ENCODE measurements around the gene PTTG1IP. TPM values are rescaled to one million over a fixed set of nuclear protein-coding genes. Genes with fewer than 3 reads are reported as not detected.

The PTTG1IP gene
- total and polyA plus RNA-seq, 2 of the 13 experiments (the other 11 are each of a cell fraction or from before 2014, with no cell fraction given) = 161 to 700 TPM

DNA sequence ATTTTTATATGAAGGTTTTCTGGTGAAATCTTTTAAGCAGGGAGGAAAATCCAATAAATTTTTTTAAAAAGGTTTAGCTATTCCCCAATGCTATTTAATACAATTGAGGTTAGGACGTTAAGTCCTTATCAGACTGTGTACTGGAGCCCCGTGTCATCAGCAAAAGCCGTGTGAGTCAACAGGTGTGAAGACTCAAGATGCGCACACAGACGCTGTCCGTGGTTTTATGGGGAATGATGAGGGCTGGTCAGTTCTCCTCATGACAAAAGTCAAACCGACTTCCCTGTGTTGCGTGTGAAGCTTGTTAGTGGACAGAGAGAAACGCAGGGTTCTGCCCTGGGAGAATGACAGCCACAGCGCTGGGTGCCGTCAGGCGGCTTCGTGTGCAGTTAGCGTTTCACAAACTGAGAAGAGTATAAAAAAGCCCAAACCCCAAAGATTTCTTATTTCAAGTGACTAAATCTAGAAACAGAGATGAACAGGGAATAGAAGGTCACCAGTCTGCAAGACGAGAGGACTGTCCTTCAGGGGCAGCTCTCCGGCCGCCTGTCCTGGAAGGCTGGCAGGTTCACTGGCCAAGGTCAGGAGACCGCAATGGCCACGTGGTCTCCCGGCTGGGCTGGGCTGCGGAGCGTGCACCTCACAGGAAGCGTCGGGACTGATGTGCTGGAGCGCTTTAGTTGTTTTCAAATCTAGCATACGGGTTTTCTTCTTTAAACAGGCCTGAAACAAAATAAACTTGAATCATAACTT lies 22.4 kb downstream of the PTTG1IP start (continued):
- TF ChIP-seq, protein P1, sequence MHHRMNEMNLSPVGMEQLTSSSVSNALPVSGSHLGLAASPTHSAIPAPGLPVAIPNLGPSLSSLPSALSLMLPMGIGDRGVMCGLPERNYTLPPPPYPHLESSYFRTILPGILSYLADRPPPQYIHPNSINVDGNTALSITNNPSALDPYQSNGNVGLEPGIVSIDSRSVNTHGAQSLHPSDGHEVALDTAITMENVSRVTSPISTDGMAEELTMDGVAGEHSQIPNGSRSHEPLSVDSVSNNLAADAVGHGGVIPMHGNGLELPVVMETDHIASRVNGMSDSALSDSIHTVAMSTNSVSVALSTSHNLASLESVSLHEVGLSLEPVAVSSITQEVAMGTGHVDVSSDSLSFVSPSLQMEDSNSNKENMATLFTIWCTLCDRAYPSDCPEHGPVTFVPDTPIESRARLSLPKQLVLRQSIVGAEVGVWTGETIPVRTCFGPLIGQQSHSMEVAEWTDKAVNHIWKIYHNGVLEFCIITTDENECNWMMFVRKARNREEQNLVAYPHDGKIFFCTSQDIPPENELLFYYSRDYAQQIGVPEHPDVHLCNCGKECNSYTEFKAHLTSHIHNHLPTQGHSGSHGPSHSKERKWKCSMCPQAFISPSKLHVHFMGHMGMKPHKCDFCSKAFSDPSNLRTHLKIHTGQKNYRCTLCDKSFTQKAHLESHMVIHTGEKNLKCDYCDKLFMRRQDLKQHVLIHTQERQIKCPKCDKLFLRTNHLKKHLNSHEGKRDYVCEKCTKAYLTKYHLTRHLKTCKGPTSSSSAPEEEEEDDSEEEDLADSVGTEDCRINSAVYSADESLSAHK (CRISPR knock-in tag; IDR thresholded peaks at IDR 0.05; ENCODE audit: borderline replicate concordance) = no peak
- no peak for TF ChIP-seq NFRKB (IDR thresholded peaks at IDR 0.05)
- TF ChIP-seq GTF2F1 (IDR thresholded peaks at IDR 0.05; ENCODE audit: low read length) = no peak
- TF ChIP-seq, protein P2, sequence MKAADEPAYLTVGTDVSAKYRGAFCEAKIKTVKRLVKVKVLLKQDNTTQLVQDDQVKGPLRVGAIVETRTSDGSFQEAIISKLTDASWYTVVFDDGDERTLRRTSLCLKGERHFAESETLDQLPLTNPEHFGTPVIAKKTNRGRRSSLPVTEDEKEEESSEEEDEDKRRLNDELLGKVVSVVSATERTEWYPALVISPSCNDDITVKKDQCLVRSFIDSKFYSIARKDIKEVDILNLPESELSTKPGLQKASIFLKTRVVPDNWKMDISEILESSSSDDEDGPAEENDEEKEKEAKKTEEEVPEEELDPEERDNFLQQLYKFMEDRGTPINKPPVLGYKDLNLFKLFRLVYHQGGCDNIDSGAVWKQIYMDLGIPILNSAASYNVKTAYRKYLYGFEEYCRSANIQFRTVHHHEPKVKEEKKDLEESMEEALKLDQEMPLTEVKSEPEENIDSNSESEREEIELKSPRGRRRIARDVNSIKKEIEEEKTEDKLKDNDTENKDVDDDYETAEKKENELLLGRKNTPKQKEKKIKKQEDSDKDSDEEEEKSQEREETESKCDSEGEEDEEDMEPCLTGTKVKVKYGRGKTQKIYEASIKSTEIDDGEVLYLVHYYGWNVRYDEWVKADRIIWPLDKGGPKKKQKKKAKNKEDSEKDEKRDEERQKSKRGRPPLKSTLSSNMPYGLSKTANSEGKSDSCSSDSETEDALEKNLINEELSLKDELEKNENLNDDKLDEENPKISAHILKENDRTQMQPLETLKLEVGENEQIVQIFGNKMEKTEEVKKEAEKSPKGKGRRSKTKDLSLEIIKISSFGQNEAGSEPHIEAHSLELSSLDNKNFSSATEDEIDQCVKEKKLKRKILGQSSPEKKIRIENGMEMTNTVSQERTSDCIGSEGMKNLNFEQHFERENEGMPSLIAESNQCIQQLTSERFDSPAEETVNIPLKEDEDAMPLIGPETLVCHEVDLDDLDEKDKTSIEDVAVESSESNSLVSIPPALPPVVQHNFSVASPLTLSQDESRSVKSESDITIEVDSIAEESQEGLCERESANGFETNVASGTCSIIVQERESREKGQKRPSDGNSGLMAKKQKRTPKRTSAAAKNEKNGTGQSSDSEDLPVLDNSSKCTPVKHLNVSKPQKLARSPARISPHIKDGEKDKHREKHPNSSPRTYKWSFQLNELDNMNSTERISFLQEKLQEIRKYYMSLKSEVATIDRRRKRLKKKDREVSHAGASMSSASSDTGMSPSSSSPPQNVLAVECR (CRISPR knock-in tag; IDR thresholded peaks at IDR 0.05; ENCODE audit: borderline replicate concordance) = peak; percentile 50; the same call in 1 of the 2 replicates
- TF ChIP-seq ZIK1 (CRISPR knock-in tag; IDR thresholded peaks at IDR 0.05; ENCODE audit: borderline replicate concordance, low read depth) = no peak
- no peak for TF ChIP-seq ZBTB2 (CRISPR knock-in tag; IDR thresholded peaks at IDR 0.05; ENCODE audit: low read depth)
- TF ChIP-seq, protein P3, sequence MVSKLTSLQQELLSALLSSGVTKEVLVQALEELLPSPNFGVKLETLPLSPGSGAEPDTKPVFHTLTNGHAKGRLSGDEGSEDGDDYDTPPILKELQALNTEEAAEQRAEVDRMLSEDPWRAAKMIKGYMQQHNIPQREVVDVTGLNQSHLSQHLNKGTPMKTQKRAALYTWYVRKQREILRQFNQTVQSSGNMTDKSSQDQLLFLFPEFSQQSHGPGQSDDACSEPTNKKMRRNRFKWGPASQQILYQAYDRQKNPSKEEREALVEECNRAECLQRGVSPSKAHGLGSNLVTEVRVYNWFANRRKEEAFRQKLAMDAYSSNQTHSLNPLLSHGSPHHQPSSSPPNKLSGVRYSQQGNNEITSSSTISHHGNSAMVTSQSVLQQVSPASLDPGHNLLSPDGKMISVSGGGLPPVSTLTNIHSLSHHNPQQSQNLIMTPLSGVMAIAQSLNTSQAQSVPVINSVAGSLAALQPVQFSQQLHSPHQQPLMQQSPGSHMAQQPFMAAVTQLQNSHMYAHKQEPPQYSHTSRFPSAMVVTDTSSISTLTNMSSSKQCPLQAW (CRISPR knock-in tag; IDR thresholded peaks at IDR 0.05) = no peak
- no peak for TF ChIP-seq FOXC1 (CRISPR knock-in tag; IDR thresholded peaks at IDR 0.05; ENCODE audit: borderline replicate concordance)
- TF ChIP-seq TRIM22 (IDR thresholded peaks at IDR 0.05) = no peak
- TF ChIP-seq BRF2 (CRISPR knock-in tag; IDR thresholded peaks at IDR 0.05) = no peak
- TF ChIP-seq BCL6 (CRISPR knock-in tag; IDR thresholded peaks at IDR 0.05) = 0 out of 2 replicates have a peak, but pooled peaks have one; percentile 30
- no peak for TF ChIP-seq YEATS2 (CRISPR knock-in tag; IDR thresholded peaks at IDR 0.05; ENCODE audit: borderline replicate concordance)
- no peak for TF ChIP-seq SRSF9 (IDR thresholded peaks at IDR 0.05; ENCODE audit: borderline replicate concordance, insufficient read depth, low read depth, low read length, poor library complexity, severe bottlenecking)
- no peak for TF ChIP-seq POLR2AphosphoS5 (IDR thresholded peaks at IDR 0.05; ENCODE audit: low read depth, low read length)
- TF ChIP-seq, protein P4, sequence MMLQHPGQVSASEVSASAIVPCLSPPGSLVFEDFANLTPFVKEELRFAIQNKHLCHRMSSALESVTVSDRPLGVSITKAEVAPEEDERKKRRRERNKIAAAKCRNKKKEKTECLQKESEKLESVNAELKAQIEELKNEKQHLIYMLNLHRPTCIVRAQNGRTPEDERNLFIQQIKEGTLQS (CRISPR knock-in tag; IDR thresholded peaks at IDR 0.05) = no peak

All from HepG2 (cell line).